Stimulated activated CD8-positive, alpha-beta memory T cell treated with anti-CD3 and anti-CD28 coated beads, Interleukin-7, amount 100 ng/mL, for 48 hours (primary cell): ENCODE results near the gene SPTLC3.

Source experiments
- DNase-seq, 2 donors: peaks; one replicate each; pipeline ENCODE4 v3.0.0-alpha.2; 2020; ENCODE audit warnings: low read depth in 1 of 2; ENCODE audit errors: extremely low read depth in 1 of 2

SPTLC3 gene

GRCh38 chr20:13174402-13174801, 165.6 kb downstream of the SPTLC3 start:
- no peak for DNase-seq

- DNase-seq, result no peak
Measured at GRCh38 chr20:13180986-13181889, 172.5 kb downstream of the SPTLC3 start.

GRCh38 chr20:13183005-13183404, 174.2 kb downstream of the SPTLC3 start:
- peak in 1 of 2 donors; percentile 28 for DNase-seq

GRCh38 chr20:13186043-13186774, 177.4 kb downstream of the SPTLC3 start:
- DNase-seq, result no peak

GRCh38 chr20:13187899-13188298, 179.1 kb downstream of the SPTLC3 start:
- DNase-seq, result no peak

- DNase-seq, result no peak
Measured at GRCh38 chr20:13199279-13199678, 190.5 kb downstream of the SPTLC3 start.

GRCh38 chr20:13200767-13201500, 192.2 kb downstream of the SPTLC3 start:
- DNase-seq, result no peak

GRCh38 chr20:13202565-13202964, 193.8 kb downstream of the SPTLC3 start:
- DNase-seq, result no peak

GRCh38 chr20:13205425-13205824, 196.7 kb downstream of the SPTLC3 start:
- DNase-seq, result no peak

- no peak for DNase-seq
Measured at GRCh38 chr20:13205848-13206434, 197.2 kb downstream of the SPTLC3 start.

- DNase-seq, result no peak
Measured at GRCh38 chr20:13207016-13207415, 198.2 kb downstream of the SPTLC3 start.

GRCh38 chr20:13211956-13212618, 203.3 kb downstream of the SPTLC3 start:
- DNase-seq, result no peak

GRCh38 chr20:13212750-13213149, 204.0 kb downstream of the SPTLC3 start:
- DNase-seq, result no peak

- DNase-seq, result no peak
Measured at GRCh38 chr20:13213335-13213734, 204.6 kb downstream of the SPTLC3 start.

GRCh38 chr20:13216533-13216932, 207.8 kb downstream of the SPTLC3 start:
- DNase-seq, result no peak
